EL (cell line): ENCODE results near the gene FEM1A.
A peak's percentile ranks its signal among the peaks of the same experiment; 100 is the strongest.
"Not testable (repeated sequence)": the region's sequence is repeated elsewhere in the genome, so short reads cannot be mapped to it uniquely, and the experiment has no call there.

Experiments used
- DNase-seq: peaks from one replicate; pipeline ENCODE4 v3.0.0-alpha.2; 2016

FEM1A gene

DNA sequence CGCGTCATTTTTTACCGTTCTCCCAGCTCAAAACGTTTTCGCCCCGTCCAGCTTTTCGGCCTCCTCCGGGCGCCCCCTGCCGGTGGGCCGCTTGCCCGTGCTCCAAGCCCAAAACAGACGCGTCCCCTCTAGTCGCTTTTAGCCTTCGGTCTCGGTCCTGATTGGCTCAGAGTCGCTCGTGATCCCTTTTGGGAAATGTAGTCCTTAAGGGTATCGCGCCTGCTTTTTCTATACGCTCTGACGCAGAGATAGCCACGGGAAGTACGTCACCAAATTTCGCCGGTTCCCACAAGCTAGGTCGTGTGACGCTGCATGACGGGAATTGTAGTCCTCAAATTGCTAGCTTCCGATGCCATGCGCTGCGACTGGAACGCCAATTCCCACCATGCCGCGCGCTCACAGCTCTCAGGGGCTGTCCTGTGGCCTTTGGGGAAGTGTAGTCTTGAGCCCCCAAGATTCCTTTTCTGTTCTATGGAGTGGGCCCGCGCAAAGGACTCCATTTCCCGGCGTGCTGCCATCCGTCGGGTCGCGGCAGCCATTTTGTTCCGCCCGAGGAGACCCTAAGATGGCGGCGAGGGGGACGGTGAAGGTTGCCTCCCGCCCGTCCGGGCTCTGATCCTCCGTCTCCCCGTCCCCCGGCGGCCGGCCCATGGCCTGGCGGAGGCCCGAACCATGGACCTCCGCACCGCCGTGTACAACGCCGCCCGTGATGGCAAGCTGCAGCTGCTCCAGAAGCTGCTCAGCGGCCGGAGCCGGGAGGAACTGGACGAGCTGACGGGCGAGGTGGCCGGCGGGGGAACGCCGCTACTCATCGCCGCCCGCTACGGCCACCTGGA lies at the start of gene FEM1A:
Gene FEM1A, plus strand, starts transcription at position 552 of the 836 bp plus-strand sequence. Its CDS starts 121 bp downstream, at position 673.
- peak; percentile 100 for DNase-seq

DNA sequence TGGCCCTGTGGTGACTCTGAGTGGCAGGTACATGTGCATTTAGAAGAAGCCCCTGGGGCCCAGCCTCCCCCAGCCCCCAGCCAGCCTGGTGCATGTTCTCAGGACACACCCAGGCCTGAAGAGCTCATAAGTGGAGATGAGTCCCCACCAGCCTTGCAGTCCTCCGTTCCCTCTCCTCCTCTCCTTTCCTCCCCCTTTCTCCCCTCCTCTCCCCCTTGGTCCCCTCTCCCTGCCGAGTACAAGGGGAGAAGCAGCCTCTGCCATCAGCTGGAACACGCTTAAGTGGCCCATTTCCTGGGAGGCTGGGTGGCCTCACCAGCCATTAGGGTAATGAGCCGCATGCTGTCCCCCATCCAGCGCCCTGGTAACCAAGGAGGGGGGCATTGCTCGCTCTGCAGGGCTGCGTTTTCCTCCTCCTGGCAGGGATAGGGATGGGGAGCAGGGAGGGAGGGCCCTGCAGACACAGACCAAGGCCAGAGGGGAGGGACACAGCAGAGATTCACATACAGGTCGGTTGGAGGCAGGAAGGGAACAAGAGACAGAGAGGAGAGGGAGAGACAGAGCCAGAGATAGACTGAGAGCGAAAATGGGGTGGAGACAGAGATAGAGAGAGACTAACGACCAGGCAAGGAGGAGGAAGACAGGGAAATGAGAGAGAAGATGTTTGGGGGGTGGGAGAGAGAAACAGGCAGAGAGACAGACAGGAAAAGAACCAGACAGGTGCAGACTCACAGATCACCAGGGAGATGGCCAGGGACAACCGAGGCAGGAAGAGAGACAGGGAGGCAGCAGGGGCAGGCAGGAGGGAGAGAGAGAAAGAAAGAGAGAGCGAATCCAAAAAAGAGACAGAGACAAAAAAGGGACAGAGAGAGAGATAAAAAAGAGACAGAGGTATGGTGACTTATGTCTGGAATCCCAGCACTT lies 48.5 kb upstream of the FEM1A start:
- no peak for DNase-seq

GRCh38 chr19:4744451-4745174 lies 46.9 kb upstream of the FEM1A start:
- DNase-seq, result peak; percentile 85

DNA sequence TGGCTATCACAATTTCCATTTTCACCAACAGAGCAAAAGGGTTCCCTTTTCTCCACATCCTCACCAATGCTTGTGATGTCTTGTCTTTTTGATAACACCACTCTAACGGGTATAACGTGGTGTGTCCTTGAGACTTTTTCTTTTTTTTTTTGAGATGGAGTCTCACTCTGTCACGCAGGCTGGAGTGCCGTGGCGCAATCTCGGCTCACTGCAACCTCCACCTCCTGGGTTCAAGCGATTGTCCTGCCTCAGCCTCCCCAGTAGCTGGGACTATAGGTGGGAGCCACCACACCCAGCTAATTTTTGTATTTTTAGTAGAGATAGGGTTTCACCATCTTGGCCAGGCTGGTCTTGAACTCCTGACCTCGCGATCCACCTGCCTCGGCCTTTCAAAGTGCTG lies 46.4 kb upstream of the FEM1A start:
- not testable (repeated sequence) for DNase-seq

DNA sequence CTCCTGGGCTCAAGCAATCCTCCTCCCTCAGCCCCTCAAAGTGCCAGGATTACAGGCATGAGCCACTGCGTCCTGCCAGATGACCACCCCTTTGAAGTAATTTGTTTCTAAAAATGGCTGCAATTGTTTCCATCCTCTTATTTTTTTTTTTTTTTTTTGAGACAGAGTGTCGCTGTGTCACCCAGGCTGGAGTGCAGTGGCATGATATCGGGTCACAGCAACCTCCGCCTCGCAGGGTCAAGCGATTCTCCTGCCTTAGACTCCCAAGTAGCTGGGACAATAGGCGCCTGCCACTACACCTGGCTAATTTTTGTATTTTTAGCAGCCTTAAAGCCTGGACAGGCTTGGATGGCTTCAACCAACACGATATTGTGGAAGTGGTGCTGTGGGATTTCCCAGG lies 45.5 kb upstream of the FEM1A start:
- no peak for DNase-seq

- no peak for DNase-seq
Measured at GRCh38 chr19:4748185-4748584, 43.3 kb upstream of the FEM1A start.

GRCh38 chr19:4748589-4748988 lies 42.9 kb upstream of the FEM1A start:
- DNase-seq, result no peak

GRCh38 chr19:4749870-4750590 lies 41.5 kb upstream of the FEM1A start:
- DNase-seq, result no peak

GRCh38 chr19:4754248-4754647 lies 37.3 kb upstream of the FEM1A start:
- DNase-seq, result no peak

DNA sequence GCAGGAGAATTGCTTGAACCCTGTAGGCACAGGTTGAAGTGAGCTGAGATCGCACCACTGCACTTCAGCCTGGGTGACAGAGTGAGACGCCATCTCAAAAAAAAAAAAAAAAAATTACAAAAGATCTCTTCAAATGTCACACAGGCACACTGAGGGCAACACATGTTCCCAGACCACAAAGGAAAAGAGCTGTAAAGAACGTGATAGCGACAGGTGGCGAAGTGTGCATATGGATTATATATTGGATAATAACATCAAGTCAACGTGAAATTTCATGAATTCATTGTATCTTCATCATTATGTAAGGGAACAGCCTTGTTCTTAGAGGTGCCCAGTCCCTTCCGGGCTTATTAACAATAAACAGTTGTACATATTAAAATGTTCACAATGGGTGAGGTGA lies 36.1 kb upstream of the FEM1A start:
- no peak for DNase-seq

DNA sequence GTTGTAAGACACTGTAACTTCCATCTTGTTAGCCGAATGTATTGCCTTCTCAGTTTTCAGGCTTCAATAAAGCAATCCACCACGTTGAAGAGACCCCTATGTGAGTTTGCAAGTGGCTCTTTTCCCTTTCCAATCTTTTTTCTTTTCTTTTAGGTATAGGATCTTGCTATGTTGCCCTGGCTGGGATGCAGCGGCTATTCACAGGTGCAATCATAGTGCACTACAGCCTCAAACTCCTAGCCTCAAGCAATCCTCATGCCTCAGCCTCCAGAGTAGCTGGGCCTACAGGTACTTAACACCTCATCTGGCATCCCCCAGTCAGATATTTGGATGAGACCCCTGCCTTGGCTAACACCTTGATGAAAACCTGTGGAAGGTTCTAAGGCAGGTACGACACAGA lies 33.5 kb upstream of the FEM1A start:
- DNase-seq, result no peak

DNA sequence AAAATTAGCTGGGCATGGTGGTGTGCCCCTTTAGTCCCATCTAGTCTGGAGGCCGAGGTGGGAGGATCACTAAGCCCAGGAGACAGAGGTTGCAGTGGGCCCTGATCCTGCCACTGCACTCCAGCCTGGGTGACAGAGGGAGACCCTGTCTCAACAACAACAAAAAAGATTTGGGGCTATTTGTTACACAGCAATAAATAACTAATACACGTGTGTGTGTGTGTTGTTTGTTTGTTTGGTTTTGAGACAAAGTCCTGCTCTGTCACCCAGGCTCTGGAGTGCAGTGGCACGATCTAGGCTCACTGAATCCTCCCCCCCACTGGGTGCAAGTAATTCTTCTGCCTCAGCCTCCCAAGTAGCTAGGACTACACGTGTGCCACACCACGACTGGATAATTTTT lies 32.9 kb upstream of the FEM1A start:
- DNase-seq, result no peak

- DNase-seq, result peak; percentile 82
Measured at GRCh38 chr19:4759388-4760284, 31.9 kb upstream of the FEM1A start.

- no peak for DNase-seq
Measured at GRCh38 chr19:4760285-4760650, 31.3 kb upstream of the FEM1A start.

GRCh38 chr19:4763021-4763420 lies 28.5 kb upstream of the FEM1A start:
- DNase-seq, result no peak

DNA sequence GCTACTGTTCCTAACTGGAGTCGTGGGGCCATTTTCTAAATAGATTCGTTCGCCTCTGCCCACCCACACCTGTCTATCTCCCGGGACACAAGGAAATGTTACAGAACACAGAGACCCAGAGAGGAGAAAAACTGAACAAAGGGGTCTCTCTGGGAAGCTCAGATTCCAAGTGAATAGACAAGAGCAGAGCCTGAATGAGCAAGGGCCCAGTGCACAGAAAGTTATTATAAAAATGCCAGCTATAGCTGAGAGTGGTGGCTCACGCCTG lies 27.2 kb upstream of the FEM1A start:
- no peak for DNase-seq

- peak; percentile 76 for DNase-seq
Measured at GRCh38 chr19:4768934-4769777, 22.4 kb upstream of the FEM1A start.

DNA sequence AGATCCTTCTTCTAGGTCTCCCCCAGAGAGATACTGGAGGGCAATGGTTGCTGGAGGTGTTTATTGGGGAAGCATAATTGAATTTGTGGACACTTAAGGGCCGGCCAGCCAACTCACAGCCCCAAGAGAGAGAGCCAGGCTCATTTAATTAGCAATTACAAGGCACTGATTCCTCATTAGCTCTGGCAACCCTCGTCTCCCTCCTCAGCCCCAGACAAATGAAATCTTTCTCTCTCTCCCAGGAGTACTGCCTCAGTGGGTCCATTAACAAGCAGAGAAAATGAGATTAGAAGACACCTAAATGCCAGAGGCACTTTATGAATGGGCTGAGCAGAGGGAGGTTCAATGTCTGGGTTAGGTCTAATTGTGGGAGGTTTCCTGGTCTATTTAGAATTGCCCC lies 19.0 kb upstream of the FEM1A start:
- DNase-seq, result no peak

GRCh38 chr19:4773047-4773640 lies 18.4 kb upstream of the FEM1A start:
- DNase-seq, result no peak

DNA sequence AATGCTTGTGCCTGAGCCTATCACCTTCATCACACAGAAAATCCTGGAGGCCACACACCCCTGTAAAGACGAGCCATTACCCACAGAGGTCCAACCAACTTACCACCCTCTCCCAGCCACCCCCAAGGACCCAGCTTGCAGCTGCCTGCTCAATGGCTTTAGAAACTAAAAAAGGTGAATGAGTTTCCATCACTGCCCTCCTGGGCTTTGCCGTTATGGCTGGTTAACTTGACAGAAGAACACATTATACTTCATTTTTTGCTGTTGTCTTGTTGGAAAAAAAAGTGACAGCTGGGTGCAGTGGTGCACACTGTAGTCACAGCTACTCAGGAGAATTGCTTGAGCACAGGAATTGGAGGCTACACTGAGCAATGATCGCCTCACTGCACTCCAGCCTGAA lies 17.4 kb upstream of the FEM1A start:
- DNase-seq, result no peak
